Measurements from ENCODE around the gene PSMD5.

The PSMD5 gene

DNA sequence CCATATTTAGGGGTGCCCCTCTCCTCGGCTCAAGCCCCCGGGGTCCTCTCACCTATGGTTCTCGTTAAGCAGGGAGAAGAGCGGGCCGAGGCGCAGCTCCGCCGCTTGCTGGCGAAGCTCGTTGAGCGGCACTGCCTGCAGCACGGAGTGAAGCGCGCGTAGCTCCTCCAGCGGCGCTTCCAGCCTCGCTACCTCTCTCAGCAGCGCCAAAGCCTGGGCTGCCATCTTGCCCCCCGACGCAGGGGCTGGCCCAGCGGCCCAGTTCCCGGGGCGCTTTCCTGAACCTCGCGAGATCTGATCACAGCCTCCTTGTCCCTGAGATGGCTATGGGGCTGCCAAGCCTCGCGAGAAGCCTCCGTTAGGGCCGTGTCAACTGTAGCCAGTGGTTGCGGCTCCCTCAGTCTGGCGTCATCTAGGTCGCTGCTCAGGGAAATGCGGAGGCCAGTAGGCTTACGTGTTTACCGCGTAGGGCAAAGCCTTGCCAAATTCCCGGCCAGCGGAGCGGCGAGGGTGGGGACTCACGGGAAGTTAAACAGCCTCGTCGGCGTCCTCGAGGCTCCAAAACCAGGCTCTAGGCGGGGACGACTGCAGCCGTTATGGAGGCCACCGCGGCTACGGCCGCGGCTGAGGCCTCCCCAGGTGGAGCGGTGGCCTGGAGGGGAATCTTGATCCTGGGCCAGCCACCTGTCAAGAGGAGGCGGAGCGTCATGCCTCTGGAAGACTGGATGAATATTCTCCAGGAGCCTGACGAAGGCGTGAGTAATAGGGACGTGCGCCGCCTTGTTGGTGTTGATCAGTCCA lies at the start of gene PSMD5:
PSMD5 (minus strand) TSS at position 238 of the 801 bp plus-strand sequence; CDS start at position 225, 13 bp downstream.
- peak; percentile 78 to 94 for DNase-seq (ENCODE audit: low read depth in 1 of 2, low spot score in 1 of 2)

DNA sequence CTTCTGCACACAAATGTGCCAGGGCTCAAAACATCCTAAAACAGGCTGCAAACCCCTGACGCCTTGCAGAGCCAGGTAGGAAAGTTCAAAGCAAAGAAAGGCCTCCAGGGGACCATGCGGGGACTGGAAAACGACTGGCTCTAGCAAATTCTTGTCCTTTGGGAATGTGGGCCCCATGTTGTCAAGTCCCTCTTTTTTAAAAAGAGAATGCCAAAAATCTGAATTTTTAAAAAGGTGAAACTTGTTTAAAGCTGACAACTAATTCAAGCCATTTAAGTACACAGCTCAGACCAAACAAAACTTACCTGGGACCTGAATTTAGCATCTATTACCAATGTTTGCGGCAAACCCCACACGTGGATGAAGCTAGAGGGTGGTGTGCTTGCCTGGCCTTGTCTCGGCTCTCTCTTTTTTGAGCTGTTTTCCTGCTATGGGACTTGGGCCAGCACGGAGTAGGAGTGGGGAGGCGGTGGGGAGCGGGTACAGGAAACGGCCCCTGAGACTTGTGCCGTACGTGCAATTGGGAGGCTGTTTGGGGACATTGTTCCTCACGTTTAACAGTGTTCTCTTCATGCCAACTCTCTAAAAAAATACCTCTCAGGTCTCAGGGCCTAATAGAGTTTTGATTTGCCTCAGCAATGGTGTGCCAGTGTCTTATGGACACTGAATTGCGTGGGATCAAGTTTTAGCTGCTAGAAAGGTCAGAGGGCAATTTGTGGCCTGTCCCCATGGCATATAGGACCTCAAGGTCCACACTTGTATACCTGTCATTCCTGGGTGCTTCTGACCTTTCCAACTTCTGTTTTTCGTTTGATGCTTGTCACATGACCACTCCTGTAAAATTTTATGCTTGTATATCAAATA lies 49.4 kb upstream of the PSMD5 start:
- DNase-seq (ENCODE audit: low read depth in 1 of 2, low spot score in 1 of 2), result no peak

DNA sequence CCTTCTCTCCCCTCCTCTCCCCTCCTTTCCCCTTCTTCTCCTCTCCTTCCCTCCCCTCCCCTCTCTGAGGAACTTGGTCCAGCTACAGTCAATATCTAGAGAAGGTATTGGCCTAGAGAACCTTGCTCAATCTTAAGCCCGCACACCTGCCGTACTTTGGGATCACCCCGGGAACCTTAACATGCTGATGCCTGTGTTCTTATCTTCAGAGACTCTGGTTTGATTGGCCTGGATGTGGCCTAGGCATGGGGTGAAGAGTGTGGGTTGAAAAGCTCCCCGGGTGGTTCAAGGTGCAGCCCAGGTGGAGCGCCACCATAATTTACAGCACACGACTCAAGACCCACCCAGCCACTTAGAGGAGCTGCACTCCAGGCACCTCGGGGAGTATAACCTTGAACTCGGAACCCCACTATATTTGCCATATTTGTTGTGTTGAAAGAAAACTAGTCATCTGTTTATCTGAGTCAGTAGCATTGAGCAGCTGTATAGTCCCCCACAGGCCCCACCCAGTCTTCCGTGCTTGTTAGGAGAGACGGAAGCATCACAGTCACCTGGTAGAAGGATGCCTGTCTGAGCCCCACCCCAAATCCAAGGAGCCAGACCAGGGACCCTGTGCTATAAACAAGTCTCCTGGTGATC lies 48.6 kb upstream of the PSMD5 start:
- DNase-seq (ENCODE audit: low read depth in 1 of 2, low spot score in 1 of 2), result peak in 1 of 2 donors; percentile 69

DNA sequence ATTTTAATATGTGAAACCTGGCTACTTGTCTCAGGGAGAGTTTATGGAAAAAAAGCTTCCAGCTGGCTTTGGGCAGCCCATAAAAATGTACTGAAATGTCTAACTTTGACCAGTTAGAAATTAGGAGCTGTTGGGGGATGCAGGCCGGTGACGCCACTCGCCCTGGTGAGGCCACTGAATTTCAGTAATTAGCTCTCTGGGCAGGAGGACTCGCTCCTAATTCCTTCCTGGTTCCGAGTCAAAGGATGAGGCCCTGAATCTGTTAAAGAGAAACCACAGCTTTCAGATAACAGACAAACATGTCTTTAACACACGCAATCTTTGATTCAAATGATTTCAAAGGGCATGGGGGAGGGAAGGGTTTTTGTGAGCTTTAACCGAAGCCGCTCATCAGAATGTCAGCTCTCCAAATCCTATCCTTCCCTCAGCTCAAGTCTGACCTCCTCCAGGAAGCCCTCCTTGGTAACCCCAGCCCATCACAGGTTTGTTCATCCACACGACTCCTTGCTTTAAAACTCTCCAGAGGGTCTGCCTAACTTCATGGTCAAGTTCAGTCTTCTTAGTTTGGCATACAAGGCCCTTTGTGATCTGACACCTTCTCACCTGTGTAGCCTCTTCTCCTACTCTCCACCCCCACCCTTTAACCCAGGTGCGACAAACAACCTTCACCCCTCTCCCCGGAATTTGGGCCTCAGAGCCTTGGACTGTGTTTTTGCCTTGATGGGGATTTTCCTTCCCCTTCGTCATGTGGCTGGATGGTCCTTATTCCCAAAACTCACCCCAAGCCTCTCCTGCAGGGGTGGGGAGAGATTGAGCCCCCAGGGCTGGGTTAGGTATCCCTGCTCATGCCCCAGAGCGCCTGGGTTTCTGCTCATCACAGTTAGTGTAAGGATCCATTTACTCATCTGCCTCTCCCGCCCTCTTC lies 47.9 kb upstream of the PSMD5 start:
- DNase-seq (ENCODE audit: low read depth in 1 of 2, low spot score in 1 of 2), result peak in 1 of 2 donors; percentile 55

DNA sequence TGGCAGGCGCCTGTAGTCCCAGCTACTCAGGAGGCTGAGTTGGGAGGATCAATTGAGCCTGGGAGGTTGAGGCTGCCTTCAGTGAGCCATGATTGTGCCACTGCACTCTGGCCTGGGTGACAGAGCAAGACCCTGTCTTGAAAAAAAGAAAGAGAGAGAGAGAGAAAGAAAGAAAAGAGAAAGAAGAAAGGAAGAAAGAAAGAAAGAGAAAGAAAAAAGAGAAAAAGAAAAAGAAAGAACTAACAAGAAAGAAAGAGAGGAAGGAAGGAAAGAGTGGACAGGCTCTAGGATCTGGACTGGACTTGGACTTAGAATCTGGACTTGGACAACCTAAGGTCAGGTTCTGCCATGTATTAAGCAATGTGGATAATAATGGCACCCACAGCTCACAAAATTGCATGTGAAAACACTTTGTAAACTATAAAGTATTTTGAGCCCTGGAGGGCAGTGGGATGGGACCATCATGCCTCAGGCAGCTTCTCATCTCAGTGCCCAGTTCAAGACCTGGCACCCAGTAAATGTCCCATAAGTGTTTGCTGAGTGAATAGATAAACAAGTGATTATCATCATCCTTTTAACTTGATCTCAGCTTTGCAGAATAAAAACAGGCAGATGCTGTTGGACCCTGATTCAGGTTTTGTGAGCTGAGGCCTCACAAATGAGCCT lies 47.0 kb upstream of the PSMD5 start:
- no peak for DNase-seq (ENCODE audit: low read depth in 1 of 2, low spot score in 1 of 2)

DNA sequence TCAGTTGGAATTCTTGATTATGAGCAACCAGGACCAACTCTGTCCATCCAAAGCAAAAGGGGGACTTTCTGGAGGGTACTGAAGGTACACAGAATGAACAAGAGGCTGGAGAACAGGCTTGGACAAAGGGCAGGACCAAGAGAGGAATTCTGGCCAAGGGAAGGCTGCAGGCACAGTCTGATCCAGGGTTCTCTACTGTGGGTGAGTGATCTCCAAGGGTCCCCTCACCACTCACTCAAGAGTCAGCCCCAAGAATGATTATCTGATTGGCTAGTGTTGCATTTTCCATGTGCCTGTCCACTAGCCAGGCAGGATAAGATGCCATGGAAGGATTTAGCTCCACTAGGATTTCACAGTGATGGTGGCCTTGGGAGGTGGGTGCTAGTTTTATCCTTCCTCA lies 45.9 kb upstream of the PSMD5 start:
- no peak for DNase-seq (ENCODE audit: low read depth in 1 of 2, low spot score in 1 of 2)

DNA sequence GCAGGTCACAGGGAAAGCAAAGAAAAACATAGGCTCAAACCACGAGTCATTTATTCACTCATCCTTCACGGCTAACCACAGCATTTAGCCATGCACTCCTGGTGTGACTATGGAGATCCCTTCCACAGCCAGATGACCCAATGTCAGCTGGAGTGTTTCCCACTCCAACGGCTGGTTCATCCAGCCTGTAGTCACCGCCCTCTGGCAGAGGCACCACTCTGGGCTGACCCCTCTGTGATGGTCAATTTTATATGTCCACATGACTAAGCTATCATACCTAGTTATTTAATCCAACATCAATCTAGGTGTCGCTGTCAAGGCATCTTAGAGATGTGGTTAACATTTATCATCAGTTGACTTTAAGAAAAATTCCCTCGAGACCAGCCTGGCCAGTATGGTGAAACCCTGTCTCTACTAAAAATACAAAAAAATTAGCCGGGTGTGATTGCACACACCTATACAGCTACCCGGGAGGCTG lies 43.8 kb upstream of the PSMD5 start:
- DNase-seq (ENCODE audit: low read depth in 1 of 2, low spot score in 1 of 2), result no peak

DNA sequence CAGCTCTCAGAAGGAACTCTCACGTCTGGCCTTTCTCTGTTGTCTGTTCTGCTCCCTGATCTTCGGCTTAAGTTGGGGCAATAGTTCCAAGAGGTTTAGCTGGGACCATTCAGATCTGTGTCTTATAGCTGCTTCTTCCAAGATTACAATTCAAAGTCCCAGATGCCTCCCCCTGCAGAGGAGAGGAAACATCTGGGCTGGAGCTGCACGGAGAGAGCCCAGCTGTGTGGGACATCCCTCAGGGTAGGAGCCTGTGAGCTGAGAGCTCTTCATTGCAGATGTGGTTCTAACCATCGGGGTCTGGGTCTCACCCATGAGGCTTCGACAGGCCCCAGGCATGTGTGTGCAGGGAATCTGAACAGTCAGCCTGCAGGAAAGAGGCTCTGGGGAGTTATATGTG lies 43.2 kb upstream of the PSMD5 start:
- no peak for DNase-seq (ENCODE audit: low read depth in 1 of 2, low spot score in 1 of 2)

DNA sequence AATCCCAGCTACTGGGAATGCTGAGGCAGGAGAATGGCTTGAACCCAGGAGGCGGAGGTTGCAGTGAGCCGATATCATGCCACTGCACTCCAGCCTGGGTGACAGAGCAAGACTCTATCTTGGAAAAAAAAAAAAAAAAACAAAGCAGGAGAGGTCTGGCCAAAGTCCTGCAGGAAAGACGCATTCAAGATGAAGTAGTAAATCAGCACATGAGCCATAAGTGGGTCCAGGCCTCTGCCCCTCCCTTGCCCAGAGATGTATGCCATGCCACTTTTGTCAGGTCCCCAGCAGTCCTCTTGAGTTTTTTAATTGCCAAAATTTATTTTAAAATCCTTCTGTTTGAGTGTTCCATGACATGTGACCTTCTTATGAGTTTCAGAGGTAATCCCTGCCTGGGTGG lies 42.7 kb upstream of the PSMD5 start:
- no peak for DNase-seq (ENCODE audit: low read depth in 1 of 2, low spot score in 1 of 2)

DNA sequence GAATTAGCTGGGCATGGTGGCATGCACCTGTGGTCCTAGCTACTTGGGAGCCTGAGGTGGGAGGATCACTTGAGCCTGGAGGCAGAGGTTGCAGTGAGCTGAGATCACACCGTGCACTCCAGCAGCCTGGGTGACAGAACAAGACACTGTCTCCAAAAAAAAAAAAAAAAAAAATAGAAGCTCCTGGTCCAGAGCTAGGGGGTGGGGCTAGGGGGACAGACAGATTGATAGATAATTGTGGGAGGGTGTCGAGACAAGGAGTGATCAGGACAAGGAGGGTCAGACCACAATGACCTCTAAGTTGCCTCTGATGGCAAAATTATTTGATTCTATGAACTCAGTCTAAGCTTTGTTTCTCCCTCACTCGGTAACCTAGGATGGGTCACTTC lies 40.9 kb upstream of the PSMD5 start:
- DNase-seq (ENCODE audit: low read depth in 1 of 2, low spot score in 1 of 2), result no peak

DNA sequence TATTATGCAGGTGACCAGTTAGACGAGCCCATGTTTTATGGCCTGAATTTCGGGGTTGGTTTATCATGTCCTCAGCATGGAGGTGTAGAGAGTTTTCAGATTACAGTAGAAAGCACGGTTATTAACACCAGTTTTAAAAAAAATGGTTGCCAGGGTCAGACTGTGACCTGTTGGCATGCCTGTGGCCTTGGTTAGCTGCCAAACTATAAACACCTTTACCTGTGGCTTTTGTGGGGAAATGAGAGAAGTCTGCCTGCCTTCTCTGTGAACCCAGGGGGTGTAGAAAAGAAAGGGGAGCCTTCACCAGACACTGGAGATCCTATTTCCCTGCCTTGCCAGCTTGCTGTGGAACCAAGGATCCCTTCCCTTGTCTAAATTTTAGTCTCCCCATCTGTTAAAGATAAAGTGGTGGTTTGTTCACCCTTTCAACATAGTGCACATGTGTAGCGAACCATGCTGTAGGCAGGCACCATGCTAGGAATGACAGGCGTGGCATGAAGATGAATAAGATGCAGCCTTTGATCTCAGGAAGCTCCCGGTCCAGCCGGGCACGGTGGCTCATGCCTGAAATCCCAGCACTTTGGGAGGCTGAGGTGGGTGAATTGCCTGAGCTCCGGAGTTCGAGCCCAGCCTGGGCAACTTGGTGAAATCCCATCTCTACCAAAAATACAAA lies 40.3 kb upstream of the PSMD5 start:
- DNase-seq (ENCODE audit: low read depth in 1 of 2, low spot score in 1 of 2), result no peak

DNA sequence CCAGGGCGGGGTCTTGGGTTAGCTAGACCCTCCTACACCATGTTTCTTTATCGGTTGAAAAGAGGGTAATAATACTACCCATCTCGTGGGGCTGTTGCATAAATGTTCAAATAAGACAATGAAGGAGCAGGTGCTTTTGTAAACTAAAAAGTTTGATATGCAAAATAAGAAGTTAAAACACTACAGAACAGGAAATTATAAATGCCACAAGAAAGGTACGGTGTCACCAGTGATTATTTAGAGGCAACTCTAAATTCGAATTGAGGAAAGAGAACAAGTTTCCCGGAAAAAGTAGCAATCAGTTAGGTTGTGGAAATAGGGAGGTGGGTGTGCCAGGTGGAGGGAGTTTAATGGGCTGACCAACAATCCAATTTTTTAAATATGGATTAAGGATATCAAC lies 36.7 kb upstream of the PSMD5 start:
- DNase-seq (ENCODE audit: low read depth in 1 of 2, low spot score in 1 of 2), result no peak

DNA sequence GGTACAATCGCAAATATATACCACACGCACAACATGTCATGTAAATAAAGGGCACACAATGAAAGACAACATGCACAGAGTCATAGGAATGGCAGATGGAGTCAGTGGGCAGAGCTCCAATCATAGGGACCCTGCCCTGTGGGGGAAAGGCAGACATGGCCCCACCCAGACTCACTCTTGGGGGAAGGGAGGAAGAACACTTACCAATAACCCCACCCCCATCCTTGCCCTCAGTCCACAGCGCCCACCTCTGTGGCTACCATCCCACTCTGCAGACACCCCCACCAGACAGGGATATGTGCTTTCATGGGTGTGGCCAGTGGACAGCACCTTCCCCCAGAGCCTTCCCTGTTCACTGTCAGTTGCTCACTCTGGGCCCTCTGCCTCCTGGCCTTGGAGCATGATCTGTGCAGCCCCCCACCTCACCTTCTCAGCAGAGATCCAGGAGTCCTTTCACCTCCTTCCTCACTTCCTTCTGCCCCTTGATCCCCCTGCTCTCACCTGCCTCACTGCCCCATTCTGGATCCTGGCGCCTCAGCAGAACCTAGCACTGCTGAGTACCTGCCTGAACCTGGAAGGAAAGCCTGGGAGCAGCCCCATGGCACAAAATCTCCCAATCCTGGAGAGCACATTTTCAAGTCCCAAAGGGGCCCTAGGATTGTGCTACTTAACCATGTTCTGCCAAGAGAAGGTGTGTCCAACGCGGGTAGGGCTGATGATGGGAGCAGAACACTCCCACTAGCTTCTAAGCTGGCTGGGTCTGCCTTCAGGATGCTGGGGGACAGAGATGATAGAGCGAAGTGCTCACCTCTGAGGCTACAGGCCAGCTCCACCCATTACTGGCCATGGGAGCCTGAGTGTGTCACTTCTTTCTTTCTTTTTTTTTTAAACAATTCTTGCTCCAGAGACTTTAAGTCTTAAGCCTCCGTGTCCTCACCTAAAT lies 35.7 kb upstream of the PSMD5 start:
- no peak for DNase-seq (ENCODE audit: low read depth in 1 of 2, low spot score in 1 of 2)

DNA sequence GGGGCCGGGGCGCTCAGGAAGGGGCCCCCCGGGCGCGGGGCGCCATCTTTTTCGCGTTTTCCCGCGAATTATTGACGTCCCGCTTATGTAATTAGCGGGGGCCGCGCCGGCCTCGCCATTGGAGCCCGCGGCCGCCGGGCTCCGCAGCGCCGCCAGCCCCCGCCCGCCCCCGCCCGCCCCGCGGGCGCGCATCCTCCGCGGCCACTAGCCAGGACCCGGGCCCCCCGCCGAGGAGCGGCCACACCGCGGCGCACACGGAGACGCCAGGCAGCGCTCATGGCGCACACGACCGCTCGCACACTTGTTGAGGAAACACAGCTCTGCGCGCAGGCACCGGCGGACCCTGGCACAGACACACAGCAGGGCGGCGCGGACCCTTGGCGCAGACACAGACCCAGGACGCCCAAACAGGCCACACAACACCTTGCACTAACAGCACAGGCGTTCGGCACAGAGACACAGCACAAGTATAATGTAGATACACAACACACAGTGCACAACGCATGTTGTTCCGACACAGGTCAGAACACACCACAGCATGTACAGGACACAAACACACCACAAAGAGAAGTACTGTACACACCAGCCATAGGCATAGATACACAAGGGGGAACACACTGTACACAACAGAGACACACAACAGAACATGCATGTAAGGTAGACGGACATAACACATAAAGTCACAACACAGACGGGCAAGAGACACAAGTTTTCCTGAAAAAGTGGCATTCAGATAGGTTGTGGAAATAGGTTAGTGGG lies 34.7 kb upstream of the PSMD5 start:
- no peak for DNase-seq (ENCODE audit: low read depth in 1 of 2, low spot score in 1 of 2)

DNA sequence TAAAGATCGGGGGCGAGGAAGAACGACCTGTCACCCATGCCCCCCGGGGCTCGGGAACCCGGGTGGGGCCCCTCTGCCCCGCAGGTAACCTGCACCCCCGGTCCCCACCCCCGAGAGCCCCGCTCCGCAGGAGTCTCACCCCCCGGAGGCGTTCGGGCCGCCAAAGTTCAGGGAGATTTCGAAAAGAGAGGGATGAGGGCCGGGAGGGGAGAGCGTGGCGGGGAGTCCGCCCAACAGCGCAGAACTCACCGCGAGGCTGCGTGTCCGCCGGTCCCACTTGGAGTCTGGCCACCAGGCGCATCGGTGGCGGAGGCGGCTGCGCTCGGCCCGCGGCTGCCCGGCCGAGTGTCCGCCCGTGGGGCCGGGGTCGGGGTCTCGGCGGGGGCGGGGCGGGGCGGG lies 34.1 kb upstream of the PSMD5 start, which contains the start of gene PHF19:
PHF19 (minus strand) TSS at position 347 of the 399 bp plus-strand sequence. CDS start 2,447 bp downstream, outside the sequence.
- DNase-seq (ENCODE audit: low read depth in 1 of 2, low spot score in 1 of 2), result no peak

DNA sequence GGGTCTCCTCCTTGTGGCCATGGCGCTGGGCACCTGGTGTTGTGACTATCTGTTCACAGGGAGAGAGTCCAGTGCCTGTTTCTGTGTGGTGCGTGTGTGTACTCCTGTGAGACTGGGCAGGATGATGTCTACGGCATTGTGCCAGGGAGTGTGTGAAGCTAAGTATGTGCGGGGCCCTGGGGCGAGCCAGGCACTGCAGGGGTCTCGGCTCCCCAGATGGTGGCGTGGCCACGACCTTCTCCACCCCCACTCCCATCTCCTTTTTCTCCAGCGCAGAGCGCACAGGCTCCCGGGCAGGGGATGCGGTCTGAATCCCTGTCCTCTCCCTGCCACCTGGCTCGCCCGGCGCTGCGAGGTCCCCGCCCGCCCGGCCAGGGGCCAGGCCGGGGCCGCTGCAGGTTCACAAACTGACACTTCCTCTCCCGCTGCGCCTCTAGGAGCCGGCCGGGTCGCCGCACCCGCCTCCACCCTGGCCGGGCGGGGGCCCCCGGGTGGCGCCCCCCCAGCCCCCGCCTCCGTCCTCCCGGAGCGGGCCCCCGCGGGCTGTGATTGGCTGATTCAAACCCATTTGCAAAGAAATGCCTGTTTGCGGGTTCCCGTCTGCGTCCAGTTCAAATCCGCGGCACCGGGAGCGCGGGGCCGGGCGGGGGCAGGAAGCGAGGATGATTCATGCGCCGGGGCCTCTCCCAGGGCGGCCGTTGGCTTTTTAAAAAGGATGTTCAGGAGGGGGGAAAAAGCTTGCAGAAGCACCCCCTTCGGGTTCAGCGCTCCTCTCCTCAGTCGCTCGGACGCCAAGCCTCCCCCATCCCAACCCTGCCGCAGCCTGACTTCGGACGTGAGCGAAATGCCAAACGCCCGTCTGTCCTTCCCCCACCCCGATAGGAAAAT lies 33.5 kb upstream of the PSMD5 start:
- DNase-seq (ENCODE audit: low read depth in 1 of 2, low spot score in 1 of 2), result peak in 1 of 2 donors; percentile 81

DNA sequence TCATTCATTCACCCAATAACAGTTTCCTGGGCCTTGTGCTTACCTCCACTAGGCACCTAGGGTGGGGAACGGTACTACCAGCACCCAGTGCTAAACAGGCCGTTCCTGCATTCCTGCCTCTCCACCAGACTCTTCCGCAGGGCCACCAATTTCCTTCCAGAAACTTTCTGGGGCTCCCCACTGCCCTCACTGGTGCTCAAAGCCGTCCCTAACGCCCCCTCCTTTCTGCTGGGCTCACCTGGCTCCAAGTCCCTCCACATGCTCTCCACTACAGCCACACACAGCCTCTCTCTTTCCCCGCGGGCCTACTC lies 32.9 kb upstream of the PSMD5 start:
- DNase-seq (ENCODE audit: low read depth in 1 of 2, low spot score in 1 of 2), result no peak

All from activated CD4-positive, alpha-beta T cell treated with anti-CD3 and anti-CD28 coated beads, Interleukin-2, amount 50 U/mL, for 24 hours (primary cell).